A549 treated with ZK216348 at 1 μM for 4 hours (cell line): ENCODE results near the gene ARMC2. TPM values are rescaled to one million over a fixed set of nuclear protein-coding genes. Genes with fewer than 3 reads are reported as not detected.

Experiments
- total RNA-seq: library from RNA; stranded (reverse); fragments of 200-300 nt; extraction: Qiagen RNA extraction; gene quantifications from 5 replicates; pipeline ENCODE4 v1.2.3, GENCODE V29; 2022; ENCODE audit warnings: low read depth

The ARMC2 gene, protein sequence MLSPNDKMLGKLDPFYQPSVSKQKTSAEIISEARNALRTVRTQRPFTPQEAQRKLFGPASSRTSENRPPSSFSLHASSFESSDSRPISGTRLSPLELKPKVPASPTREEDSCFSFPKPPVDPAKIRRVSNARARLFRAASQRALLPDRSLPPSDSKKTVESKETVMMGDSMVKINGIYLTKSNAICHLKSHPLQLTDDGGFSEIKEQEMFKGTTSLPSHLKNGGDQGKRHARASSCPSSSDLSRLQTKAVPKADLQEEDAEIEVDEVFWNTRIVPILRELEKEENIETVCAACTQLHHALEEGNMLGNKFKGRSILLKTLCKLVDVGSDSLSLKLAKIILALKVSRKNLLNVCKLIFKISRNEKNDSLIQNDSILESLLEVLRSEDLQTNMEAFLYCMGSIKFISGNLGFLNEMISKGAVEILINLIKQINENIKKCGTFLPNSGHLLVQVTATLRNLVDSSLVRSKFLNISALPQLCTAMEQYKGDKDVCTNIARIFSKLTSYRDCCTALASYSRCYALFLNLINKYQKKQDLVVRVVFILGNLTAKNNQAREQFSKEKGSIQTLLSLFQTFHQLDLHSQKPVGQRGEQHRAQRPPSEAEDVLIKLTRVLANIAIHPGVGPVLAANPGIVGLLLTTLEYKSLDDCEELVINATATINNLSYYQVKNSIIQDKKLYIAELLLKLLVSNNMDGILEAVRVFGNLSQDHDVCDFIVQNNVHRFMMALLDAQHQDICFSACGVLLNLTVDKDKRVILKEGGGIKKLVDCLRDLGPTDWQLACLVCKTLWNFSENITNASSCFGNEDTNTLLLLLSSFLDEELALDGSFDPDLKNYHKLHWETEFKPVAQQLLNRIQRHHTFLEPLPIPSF
- 2.7 to 3.3 TPM (median 3.1 TPM) in 5 replicates for total RNA-seq

DNA sequence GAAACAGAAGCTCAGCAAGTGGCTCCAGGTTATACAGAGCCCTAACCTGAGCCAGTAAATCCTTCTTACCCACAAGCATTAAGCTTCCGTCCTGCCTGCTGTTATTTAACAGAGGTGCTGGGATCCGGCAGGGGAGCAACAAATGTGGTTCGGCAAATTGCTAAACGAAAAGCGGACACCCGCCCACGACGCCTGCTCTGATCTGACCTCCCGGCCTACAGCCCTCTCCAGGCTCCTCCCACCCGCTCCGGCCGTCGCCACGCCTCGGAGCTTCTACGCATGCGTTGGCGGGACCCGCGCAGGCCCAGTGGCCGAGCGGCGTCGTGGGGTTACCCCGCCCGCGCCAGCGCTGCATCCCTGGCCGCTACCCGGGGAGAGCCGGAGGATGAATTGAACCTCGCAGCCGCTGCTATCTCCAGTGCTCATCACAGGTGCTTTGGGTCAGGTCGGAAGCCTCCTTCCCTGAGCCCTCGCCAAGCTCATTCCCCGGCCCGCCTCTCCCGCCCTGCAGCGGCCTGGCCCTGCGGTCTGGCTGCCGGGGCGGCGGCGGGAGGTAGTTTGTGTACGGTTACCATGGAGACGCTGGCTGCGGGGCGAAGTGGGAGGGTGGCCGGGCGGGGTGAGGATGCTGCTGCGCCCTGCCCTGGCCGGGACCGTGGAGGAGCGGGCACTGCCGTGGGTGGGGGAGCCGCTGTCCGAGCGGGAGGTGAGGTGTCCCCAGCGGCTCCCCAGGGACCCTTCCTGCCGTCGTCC is at the start of gene ARMC2:
Gene ARMC2, plus strand, starts transcription at position 307 of the 753 bp plus-strand sequence. CDS start 5,846 bp downstream, outside the sequence.

Other genes with a start within 250 kb of the ARMC2 start
- 7.2 to 10.7 TPM (median 10.2 TPM) in 5 replicates for gene SESN1, start 246.4 kb downstream of the ARMC2 start, total RNA-seq
- 5.4 to 10.1 TPM (median 7.6 TPM) in 5 replicates for gene CEP57L1, start 247.1 kb downstream of the ARMC2 start, total RNA-seq